NT2/D1 (cell line): ENCODE data around the gene DCC.

Source experiments
- YY1 ChIP-seq: IDR thresholded peaks from 2 replicates; pipeline ENCODE4 v1.6.1; 2011; ENCODE audit not compliant: insufficient read length, insufficient read depth
- ZNF274 ChIP-seq: IDR thresholded peaks from 2 replicates; pipeline ENCODE4 v1.6.1; 2011; ENCODE audit warnings: mild to moderate bottlenecking, low read depth, low read length

DNA sequence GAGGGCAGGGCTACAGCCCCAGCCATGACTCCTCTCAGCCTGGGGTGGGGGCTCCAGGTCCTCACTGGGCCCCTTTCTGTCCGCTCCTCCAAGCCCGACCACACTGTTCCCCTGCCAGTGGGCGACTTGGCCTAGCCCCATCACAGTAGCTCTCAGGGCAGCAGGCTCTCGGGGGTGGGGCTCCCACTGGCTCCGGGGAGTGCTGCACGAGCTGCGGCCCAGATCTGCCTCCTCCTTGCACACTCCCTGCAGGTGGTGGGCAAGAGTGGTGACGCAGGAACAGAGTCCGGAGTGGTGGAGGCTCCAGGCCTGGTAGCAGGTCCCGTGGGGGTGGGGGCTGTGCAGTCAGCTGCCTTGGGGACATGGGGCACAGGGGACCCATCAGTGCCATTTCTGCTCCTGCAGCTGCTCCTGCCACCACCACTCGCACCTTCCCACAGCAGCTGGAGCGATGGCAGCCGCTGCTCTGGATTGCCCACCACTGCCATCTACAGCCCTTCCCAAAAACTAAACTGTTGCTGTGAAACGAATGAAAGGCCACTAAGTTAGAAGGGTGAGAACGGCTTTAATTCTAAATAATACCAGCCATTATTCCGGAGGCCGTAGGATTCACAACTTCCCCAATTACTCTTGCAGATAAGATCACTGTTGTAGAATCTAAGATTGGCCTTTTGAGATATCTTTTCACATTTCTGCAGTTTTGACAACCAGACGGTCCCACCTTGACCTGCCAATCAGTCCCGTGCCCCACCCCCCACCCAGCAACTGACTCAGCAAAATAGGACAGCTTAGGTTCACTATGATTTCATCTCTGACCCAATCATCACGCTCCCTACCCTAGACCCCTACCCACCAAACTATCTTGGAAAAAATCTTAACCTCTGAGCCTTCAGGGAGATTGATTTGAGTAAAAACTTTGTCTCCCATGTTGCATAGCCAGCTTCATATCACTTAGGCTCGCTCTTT is 530.2 kb downstream of the DCC start:
- TF ChIP-seq ZNF274 (no peak), YY1 (no peak)
